DND-41 (cell line): ENCODE data around the gene DNAJB1.

Experiments
- EZH2 ChIP-seq: IDR thresholded peaks from 3 replicates; pipeline ENCODE4 v1.6.1; 2012; ENCODE audit warnings: borderline replicate concordance, low read depth, mild to moderate bottlenecking, moderate library complexity, low read length, inconsistent platforms; ENCODE audit not compliant: severe bottlenecking
- TF ChIP-seq, protein P1 (sequence below): IDR thresholded peaks from 2 replicates; pipeline ENCODE4 v1.5.1; 2012; ENCODE audit warnings: borderline replicate concordance, low read length, moderate library complexity, mild to moderate bottlenecking; ENCODE audit not compliant: poor library complexity, severe bottlenecking; ENCODE audit errors: extremely low read depth

DNA sequence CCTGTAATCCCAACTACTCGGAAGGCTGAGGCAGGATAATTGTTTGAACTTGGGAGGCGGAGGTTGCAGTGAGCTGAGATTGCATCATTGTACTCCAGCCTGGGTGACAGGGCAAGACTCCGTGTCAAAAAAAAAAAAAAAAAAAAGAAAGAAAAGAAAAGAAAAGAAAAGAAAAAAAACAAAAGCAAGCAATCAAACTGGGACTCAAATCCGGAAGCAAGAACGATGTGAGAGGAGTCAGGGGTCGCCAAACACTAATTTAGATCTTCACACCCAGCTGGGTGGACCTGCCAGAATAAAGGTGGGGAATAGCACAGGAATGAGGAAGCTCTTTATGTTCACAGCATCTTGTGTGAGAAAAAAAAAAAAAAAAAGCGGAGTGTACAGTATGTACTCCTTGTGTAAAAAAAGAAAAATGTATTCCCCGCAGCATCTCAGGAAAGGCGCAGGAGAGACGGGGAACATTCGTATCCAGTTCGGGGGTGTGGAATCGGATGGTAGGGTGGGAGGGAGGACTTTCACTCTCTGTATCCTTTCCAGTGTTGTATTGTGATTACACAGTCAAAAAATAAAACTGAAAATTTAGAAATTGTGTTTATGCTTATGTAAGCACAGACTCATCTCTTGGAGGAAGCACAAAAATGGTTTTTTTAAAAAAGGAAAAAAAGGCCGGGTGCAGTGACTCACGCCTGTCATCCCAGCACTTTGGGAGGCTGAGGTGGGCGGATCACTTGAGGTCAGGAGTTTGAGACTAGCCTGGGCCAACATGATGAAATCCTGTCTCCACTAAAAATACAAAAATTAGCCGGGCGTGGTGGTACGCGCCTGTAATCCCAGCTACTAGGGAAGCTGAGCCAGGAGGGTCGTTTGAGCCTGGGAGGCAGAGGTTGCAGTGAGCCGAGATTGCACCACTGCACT lies 7.6 kb downstream of the DNAJB1 start:
- TF ChIP-seq, protein P1, sequence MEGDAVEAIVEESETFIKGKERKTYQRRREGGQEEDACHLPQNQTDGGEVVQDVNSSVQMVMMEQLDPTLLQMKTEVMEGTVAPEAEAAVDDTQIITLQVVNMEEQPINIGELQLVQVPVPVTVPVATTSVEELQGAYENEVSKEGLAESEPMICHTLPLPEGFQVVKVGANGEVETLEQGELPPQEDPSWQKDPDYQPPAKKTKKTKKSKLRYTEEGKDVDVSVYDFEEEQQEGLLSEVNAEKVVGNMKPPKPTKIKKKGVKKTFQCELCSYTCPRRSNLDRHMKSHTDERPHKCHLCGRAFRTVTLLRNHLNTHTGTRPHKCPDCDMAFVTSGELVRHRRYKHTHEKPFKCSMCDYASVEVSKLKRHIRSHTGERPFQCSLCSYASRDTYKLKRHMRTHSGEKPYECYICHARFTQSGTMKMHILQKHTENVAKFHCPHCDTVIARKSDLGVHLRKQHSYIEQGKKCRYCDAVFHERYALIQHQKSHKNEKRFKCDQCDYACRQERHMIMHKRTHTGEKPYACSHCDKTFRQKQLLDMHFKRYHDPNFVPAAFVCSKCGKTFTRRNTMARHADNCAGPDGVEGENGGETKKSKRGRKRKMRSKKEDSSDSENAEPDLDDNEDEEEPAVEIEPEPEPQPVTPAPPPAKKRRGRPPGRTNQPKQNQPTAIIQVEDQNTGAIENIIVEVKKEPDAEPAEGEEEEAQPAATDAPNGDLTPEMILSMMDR: no peak
- TF ChIP-seq EZH2: no peak
